Activated CD8-positive, alpha-beta memory T cell treated with anti-CD3 and anti-CD28 coated beads, Interleukin-2, amount 50 U/mL, for 4 hours (primary cell): Measurements from ENCODE around the gene LRP1B.
"Not testable (repeated sequence)": the region's sequence is repeated elsewhere in the genome, so short reads cannot be mapped to it uniquely, and the experiment has no call there.

ENCODE experiments used
- DNase-seq: peaks from one replicate; pipeline ENCODE4 v3.0.0-alpha.2; 2020

LRP1B gene

DNA sequence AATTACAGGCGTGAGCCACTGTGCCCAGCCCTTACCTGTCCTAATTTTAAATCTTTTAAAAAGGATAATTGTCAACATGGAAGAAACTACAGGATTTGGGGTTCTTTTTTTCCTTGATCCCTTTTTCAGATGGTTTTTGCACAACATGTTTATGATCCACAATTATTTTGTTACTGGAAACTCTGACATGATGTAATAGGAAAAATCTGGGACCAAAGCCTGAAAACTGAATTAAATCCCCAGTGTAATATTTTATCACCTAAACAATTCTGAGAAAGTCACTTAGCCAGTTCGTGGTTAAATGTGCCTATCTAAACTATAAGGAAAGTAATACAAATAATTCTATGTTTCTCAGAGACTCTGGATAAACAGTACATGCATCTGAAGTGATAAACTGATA, 1649.7 kb downstream of the LRP1B start:
- DNase-seq, result no peak

DNA sequence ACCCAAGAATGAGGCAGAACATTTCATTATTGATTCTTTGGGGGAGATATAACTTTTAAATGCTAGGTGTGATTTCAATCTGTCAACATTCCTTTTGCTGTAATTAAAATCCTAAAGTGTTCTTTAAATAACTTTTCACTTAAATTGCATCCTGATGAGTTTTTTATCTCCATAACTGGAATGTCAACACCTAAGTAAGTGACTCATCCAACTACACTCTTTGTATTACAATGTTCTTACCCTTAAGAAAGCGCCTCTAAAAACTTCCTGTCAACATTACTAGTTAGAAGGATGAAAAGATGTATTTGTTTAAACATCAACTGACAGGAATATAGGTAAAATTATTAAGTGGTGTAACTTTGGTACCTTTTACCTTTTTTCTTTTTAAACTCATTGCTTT, 1657.0 kb downstream of the LRP1B start:
- no peak for DNase-seq

DNA sequence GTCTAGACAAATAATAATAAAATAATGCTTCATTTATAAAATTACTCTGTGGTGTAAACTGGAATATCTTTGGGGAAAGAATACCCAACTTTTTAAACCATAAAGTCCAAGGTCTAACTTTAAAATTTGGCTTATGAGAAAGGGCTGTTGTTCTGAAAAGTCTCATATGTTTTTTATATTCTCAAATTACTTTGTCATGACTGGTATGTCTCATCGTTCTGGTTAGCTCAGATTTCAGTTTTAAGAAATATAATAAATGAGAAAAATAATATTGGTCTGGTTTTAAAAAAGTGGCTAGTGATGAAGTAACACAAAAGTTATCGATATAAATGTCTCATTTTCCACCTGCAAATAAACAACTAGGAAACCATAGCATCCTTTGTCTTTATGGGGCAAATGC, 1658.1 kb downstream of the LRP1B start:
- DNase-seq, result no peak

DNA sequence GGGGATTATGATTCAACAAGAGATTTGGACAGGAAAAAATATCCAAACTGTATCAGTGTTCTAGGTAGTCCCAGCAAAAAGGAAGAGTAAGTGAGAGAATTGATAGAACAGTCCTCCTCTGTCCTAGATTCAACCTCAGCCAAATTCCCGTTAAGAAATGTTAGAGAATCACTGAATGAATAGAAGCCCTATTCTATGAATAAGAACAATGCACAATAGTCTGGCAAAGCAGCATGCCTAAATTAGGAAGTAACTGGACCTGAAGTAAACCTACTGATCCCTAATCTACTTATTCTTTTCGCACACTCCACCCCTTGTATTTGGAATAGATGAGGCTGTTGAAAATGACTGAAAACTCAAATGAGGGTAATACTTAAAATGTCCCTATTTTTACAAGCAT, 1665.5 kb downstream of the LRP1B start:
- DNase-seq, result no peak

DNA sequence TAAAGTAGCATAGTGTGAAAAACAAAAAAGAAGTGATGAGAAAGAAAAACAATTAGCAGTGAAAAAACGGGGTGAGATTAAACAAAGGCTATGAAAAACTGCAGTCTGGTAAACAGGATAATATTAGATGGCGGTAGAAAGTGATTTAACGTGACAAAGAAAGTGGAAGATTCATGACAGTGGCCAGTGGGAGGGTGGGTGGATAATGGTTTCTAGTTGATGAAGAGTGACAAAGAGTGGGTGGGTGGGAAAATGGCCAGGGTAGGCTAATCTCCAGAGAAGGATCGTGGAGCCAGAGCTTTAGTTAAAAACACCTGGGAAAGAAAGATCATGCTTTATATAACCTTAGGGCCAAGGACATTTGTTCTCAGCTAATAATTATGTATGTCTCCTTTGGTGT, 1667.8 kb downstream of the LRP1B start:
- DNase-seq, result no peak

DNA sequence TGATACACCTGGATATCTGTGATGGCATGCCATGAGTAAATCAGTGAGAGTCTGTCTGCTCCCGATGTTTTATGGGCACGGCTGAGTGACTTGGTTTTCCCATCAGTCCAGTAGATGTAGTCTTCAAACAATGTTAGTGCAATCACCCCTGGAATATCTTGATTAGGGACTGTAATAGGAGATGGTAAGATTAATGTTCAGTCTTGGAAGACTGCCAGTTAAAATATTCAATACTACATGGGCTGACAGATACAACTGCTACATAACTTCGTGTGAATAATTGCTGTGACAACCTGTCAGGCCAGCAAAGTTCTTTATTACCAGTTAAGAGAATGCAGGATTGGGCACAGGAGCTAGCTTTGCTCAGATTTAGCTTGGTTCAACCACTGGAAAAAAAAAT, 1673.3 kb downstream of the LRP1B start:
- no peak for DNase-seq

DNA sequence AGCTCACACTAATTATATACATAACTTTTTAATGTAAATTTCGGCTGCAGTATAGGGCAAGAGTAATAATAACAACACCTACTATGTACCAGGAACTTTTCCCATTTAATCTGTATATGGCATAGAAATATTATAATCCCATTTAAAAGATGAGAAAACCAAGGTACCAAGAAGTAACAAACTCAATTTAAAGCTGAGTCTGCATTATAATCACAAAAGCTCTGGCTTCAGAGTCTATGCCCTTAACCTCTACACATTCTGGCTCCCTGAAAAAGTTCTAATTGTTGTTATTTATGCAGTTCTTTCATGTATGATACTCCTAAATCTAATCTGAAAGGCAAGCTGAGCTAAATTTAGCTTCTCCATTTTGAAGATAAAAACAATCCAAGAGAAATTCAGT, 1675.5 kb downstream of the LRP1B start:
- no peak for DNase-seq

DNA sequence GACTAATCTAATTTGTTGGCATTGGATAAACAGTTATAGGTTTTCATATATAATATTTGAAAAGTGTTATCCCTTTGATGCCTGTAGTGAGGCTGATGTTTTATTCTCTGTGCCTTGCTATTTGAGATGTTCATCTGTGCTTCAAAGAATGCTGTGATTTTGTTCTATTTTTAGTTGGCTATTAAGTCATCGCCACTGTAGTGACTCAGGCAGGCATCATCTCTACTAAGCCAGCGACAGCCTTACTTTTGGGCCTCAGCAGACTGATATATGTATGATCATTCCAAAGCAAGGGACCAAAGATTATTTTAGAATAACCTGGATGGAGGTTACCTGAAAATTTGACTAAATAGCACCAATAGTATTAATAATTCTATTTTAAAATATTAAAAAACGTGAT, 1676.1 kb downstream of the LRP1B start:
- DNase-seq, result no peak

DNA sequence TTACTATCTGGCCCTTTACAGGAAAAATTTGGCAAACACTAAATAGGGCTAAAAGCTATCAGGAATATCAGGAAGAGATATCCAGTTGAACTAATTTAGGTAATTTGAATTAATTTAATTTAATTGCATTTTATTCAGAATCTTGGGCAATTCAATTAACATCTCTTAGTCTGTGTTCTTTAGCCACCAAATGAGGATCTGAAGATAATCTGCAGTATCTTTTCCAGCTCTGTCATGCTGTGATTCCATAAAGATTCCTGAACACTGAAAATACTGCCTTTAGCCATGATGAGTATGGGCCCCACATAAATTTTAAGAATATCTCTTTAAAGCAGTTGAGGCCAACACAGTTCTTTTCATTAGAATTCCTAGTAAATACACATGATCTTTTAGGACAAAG, 1679.5 kb downstream of the LRP1B start:
- no peak for DNase-seq

DNA sequence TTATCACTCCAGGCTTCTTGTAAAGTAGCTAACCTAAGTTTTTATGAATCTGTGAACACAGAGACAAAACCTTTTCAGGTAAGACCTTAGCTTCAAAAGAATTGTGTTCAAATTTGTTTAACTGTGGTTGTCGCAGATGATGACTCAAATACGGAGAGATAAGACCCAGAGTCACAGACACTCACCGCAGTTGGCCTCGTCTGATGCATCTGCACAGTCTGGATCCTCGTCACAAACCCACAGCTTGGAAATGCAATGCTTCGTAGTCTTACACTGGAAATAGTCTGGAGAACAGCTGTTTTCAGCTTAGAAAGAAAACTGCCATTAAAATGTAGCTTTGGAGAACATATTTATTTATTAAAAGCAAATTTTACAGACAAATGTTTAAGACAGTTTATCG, 1688.5 kb downstream of the LRP1B start:
- no peak for DNase-seq

DNA sequence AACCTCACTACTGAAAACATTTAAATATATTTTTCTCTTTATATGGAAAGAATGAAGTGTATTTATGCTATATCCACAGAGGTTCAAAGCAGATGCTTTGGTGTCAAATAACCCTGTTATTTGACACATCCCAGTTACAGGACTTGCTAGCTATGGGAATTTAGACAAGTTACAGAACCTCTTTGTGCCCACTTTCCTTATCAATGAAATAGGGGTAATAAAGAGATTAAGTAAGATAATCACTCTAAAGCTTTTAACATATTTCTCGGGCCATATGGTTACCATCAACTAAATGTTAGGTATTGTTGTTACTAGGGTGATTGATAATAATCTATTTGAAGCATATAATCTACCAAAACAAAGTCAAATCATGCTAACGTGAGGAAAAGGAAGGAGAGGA, 1690.0 kb downstream of the LRP1B start:
- no peak for DNase-seq

DNA sequence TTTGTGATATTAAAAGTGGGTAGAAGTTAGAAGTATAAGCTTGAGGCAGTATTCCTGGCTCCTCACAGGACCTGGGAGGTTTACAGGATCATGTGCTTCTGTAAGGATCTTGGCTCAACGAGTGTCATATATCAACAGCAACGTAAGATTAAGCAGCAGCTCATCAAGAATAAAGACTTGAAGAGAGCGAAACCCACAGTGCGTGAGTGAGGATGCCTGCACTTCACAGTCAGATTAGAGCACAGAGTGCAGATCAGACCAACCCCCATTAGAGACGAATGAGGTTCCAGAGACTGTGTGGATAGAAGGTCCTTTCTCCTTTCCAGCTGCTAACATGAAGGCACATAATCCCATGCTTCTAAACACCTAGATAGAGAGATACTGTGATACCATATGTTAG, 1693.9 kb downstream of the LRP1B start:
- no peak for DNase-seq

DNA sequence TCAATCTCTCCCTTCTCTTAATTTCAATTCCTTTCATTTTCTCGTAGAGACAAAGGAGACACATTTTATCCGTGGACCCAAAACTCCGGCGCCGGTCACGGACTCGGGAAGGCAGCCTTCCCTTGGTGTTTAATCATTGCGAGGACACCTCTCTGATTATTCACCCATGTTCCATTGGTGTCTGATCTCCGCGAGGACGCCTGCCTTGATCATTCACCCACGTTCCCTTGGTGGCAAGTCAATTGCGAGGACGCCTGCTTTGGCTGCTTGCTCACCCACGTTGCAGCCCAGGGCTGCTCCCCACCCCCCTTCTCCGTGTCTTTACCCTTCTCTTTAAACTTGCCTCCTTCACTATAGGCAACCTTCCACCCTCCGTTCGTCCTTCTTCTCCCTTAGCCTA, 1703.8 kb downstream of the LRP1B start:
- not testable (repeated sequence) for DNase-seq

DNA sequence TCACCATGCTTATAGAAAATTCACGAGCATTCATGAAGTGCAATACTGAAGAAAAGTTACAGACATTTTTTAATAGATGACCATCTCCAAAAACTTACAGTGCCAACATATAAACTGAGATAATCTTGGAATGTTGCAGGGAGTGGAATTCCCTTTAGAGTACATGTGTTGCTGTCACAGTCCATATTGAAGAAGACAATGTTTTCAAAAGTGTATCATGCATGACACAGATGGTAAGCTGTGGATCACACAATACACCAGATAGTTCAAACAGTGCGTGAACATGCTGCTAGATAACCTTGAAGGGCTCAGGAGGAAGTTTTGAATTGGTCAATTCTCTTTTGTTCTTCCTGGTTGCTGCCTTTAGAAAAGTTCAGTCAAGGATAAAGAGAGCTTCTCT, 1706.3 kb downstream of the LRP1B start:
- DNase-seq, result no peak

DNA sequence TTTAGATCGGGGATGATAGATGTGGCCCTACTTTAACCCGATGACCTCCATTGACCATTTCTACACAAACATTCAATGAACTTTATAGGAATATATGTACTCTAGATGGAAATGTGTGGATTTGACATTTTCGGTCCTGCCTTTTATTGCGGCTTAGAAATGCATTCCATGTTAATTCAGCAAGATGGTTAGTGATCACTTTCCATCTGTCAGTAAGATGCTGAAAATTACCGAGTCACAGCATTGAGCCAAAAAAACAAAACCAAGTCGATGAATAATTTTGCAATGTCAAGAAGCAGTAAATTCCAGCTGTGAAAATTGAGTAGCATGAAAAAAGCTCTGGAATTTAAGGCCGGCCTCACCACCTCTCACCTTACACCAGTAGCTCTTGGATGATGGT, 1708.1 kb downstream of the LRP1B start:
- DNase-seq, result no peak

DNA sequence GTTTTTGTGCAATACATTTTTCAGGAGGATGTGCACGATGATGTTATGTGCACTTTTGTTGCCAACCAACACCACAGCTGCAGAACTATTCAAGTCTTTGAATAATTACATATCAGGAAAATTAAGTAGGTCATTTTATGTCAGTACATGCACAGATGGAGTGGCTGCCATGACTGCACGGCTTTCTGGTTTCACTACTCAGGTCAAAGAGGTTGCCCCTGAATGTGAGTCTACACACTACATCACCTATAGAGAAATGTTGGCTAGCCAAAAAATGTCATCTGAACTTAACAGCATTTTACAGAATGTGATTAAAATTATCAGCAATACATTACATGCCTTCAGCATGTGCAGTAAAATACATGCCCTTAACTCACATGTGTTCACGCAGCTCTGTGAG, 1713.3 kb downstream of the LRP1B start:
- no peak for DNase-seq

DNA sequence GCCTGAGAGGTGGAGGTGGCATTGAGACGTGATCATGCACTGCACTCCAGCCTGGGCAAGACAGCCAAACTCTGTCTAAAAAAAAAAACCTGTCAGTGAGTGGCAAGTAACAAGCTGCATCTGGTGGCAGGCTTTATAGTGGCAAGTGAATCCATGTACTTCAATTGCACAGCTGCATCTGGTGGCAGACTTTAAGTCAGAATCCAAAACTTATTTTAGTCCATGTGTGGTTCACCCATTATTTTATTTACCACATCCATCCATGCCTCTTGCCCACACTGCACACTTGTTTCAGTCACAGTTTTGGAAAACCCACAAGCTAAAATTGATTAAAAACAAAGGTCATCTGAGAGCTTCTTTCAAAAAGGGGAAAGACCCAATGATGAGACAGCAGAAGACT, 1714.2 kb downstream of the LRP1B start:
- DNase-seq, result no peak

DNA sequence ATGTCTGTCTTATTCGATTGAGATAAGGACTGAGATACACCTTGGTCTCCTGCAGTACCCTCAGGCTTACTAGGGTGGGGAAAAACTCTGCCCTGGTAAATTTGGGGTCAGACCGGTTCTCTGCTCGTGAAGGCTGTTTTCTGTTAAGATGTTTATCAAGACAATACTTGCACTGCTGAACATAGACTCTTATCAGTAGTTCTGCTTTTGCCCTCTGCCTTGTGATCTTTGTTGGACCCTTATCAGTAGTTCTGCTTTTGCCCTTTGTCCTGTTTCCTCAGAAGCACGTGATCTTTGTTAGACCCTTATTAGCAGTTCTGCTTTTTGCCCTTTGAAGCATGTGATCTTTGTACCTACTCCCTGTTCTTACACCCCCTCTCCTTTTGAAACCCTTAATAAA, 1715.8 kb downstream of the LRP1B start:
- not testable (repeated sequence) for DNase-seq

DNA sequence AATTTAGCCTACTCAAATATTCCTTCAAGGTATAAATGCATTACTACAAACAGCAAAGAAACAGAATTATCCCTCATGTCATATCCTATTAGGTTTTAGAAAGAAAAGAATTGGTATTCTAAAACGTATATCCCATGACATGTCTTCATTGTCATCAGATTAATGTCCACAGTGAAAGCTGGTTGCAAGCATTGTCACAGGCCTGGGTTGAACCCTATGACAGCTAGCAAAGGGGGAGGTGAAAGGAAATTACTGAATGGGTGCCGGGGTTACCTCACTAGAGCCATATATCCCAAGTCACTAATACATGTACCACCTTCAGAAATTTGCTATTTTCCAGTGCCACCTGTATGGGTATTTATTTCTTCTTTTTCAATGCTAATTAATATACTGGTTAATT, 1720.1 kb downstream of the LRP1B start:
- no peak for DNase-seq

DNA sequence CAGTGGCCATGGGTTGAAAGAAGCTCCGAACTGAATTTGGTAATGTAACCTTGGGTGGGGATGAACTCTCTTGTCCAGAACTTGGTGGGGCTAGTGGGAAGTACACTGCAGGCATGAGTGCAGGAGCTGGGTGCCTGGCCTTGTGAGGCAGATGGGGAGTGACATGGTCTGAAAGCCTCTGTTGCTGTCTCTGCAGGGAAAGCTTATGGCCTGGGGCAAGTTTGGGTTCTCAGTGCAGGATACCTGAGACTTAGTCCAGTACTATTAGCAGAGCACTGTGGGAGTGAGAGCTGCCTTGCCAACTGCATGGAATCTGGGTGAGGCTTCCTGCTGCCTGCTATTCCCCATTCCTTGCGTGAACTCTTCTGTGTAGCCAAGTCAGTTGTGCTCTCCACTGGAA, 1729.8 kb downstream of the LRP1B start:
- DNase-seq, result no peak

DNA sequence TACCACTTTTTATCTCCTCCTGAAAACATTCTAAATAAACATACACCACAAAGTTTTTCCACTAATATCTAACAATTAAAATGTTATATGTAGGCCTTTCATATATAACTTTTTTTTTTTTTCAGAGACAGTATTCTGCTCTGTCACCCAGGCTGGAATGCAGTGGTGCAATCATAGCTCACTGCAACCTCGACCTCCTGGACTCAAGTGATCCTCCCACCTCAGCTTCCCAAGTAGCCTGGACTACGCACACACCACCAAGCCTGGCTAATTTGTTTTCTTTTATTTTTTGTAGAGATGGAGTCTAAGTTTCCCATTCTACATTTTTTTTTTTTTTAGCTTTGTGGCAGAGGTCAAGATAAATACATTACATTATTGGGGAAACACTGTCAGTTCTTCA, 1738.0 kb downstream of the LRP1B start:
- DNase-seq, result no peak

DNA sequence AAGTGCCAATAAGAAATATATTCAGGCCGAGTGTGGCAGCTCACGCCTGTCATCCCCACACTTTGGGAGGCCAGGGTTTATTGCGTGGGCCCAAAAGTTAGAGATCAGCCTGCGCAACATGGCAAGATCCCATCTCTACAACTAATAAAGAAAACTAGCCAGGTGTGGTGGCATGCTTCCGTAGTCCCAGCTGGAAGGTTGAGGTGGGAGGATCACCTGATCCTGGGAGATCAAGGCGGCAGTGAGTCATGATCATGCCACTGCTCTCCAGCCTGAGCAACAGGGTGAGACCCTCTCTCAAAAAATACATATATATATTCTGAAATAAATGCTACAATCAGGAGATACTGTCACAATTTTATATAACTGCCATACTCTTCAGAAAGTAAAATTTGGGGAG, 1745.9 kb downstream of the LRP1B start:
- DNase-seq, result no peak

DNA sequence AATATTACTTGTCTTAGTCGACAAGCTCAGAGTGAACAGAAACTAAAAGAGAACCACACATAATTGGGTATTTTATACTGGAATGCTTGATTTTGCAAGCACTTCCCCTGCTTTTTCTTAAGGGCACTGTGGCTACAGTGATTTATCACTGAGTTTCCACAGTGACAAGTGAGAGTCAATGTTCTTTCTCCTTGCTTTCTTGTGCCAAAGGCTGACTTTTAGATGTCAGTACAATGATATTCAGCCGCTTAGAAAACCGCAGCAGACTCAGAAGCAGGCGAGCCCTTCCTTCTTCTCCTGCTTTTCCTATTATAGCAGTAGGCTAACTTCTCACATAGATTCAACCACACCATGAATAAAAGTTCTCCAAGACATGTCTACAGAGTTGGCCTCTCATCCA, 1747.0 kb downstream of the LRP1B start:
- no peak for DNase-seq

DNA sequence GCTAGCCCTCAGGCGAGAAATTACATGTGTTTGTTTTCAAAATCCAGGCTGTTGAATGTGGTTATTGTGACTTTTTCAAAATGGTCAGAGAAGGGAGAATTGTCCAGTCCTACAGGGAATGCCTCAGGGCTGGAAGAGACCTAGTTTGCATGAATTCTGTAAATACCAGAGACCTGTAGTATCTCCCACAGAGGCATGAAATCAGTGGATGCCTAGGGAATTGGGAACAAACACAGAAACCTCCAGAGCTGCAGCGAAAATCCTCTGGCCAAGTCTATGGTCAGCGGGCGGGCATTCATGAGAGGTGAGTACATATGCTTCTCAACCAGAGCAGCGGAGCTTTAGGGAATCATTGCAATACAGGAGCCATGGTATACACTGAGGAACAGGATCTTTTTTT, 1754.1 kb downstream of the LRP1B start:
- DNase-seq, result no peak

DNA sequence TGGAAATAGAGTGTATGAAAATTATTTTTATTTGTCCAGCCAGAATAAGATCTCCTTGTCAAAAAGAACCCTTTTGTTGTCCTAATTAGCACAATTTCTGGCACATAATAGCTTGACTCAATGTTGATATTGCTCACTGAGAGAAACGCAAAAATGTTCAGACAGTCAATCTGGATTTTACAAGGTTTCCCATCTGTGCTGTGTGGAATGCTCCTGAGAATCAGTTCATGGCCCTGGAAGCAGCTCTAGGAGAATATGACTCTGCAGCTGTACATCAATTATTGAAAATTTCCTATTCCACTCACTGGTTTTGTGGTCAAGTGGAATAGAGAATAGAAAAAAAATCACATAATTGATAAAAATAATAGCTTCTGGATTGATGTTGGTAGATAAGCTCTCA, 1767.7 kb downstream of the LRP1B start:
- DNase-seq, result no peak

DNA sequence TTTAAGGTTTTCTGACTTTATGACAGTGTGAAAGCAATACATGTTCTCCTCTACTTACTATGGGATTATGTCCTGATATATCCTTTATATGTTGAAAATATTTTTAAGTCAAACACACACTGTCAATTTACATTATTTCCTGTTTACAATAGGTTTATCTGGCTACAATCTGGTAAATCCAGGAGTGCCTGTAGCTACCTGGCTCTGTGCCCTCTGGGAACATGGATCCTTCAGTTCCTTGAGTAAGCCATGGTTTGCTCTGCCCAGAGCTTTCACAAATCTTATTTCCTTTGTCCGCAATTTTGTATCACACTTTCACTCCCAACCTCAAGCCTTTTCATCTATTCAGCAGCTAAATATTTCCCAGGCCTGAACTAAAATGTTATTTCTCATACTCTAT, 1768.5 kb downstream of the LRP1B start:
- DNase-seq, result no peak
